ENCODE measurements around the gene POLRMT.
"Not testable (repeated sequence)": the region's sequence is repeated elsewhere in the genome, so short reads cannot be mapped to it uniquely, and the experiment has no call there.

Gene POLRMT

GRCh38 chr19:633068-633785, at the start of gene POLRMT:
Gene POLRMT, minus strand, starts transcription at chr19:633537. Its CDS starts 25 bp downstream, at chr19:633512.
- DNase-seq (ENCODE audit: low read depth): peak; percentile 86

GRCh38 chr19:682678-683320, 49.5 kb upstream of the POLRMT start:
- no peak for DNase-seq (ENCODE audit: low read depth)

GRCh38 chr19:681029-682019, 48.0 kb upstream of the POLRMT start:
- DNase-seq (ENCODE audit: low read depth): no peak

- DNase-seq (ENCODE audit: low read depth): peak; percentile 77
Observed at GRCh38 chr19:680287-681028, 47.1 kb upstream of the POLRMT start.

DNA sequence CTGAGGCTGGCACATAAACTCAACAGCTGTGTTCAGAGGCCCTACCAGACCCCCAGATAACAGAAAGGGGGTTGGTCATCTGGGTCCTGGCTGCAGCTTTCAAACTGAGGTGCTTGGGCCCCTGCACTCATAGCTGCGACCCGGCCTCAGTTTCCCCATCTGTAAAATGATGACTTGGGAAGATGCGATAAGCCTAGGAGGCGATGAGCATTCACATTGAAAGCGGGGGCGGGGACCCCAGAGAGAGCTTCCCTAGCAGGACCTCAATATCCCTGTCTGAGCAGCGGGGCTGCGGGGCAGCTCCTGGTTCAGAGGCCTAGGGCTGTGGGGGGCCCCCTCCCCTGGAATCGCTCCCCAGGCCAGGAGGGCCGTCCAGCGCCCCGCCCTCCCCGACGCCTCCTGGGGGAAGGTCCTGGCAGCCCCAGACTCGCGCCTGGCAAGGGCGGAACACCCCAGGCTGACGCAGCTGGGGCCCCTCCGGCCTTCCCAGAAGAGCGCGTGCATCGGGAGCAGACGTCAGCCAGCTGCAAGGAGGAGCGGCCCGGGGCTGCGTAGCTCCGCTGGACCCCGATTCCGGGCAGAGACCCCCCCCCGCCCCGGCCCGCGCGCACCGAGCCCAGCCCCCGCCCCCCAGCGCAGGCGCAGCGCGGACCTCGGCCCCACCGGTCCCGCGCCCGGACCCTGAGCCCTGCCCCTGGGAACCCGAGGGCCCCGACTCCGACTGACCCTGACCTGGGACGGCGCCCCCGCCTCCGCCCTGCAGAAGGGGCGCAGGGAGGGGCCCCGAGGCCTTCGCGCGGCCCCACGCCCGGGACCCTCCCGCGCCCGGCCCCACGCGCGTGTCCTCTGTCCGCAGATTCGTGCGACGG, 46.3 kb upstream of the POLRMT start:
- no peak for DNase-seq (ENCODE audit: low read depth)

DNA sequence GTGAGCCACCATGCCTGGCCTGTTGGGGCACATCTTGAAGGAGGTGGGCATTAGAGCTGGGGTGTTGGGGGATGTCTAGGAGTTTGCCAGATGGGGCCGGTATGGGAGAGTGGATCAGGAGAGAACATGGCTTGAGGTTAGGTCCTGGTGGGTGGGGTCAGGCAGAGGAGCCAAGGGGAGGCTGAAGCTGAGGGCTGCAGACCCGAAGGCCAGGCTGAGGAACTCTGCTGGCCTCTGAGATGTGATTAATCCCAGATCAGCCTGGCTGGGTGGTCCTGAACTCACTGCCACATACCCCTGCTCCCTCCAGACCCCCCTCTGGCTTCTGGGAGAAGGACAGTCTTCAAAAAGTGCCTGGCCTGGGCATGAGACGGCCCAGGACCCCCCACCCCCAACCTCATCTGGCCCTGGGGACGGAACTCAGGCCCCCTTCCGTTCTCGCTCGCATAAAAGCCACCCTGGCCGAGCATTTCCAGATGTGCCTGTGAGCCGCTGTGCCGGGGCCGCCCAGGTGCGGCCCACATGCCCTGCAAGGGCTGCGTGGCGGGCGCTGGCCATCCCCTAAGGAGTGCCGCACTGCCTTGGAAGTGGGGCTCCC, 45.6 kb upstream of the POLRMT start:
- DNase-seq (ENCODE audit: low read depth): no peak

GRCh38 chr19:677601-678436, 44.5 kb upstream of the POLRMT start:
- no peak for DNase-seq (ENCODE audit: low read depth)

- no peak for DNase-seq (ENCODE audit: low read depth)
Observed at GRCh38 chr19:677201-677600, 43.9 kb upstream of the POLRMT start.

- no peak for DNase-seq (ENCODE audit: low read depth)
Observed at GRCh38 chr19:676339-677105, 43.2 kb upstream of the POLRMT start, which contains the start of gene FSTL3. Gene FSTL3, plus strand, starts transcription at chr19:676392. Its CDS starts 32 bp downstream, at chr19:676424.

DNA sequence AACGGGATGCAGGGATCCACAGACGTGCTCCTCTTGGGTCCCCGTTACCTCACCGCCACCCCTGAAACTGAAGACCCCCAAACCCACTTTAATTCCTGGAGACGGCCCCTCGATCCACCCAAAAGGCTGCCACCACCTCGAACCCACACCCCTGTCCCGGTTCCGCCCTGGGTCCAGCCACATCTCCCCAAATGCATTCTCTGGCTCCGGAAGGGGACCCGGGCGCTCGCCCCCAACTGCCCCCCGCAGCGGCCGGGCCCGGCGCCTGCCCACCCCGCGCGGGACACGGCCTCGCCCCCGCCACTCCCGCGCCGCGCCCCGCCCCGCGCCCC, 42.6 kb upstream of the POLRMT start:
- DNase-seq (ENCODE audit: low read depth): no peak

DNA sequence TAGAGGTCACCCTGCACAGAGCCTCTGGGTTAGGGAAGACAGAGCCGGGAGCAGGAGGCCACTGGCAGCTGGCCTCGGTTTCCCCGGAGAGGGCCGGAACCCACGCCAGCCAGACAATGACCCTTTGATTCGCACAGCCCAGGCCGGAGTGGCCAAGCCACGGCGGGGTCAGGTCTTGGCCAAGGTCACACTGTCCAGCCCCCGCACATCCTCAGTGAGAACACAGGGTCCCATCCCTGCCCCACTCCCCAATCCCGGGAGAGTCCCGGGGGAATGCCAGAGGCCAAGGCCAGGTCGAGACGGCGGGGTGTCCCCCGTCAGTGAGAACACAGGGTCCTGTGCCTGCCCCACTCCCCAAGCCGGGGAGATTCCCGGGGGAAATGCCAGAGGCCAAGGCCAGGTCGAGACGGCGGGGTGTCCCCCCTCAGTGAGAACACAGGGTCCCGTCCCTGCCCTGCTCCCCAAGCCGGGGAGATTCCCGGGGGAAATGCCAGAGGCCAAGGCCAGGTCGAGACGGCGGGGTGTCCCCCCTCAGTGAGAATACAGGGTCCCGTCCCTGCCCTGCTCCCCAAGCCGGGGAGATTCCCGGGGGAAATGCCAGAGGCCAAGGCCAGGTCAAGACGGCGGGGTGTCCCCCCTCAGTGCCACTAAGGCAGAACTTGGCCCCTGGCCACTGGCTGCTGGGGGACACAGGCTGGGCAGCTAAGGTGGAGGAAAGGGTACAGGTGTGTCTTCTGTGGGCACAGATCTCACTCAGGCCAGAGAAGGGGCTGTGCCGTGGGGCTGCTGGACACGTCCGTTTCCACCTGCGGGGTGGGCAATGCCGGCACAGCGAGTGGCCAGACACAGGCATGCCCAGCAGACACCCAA, 41.2 kb upstream of the POLRMT start:
- no peak for DNase-seq (ENCODE audit: low read depth)

- no peak for DNase-seq (ENCODE audit: low read depth)
Observed at GRCh38 chr19:670609-671075, 37.3 kb upstream of the POLRMT start.

DNA sequence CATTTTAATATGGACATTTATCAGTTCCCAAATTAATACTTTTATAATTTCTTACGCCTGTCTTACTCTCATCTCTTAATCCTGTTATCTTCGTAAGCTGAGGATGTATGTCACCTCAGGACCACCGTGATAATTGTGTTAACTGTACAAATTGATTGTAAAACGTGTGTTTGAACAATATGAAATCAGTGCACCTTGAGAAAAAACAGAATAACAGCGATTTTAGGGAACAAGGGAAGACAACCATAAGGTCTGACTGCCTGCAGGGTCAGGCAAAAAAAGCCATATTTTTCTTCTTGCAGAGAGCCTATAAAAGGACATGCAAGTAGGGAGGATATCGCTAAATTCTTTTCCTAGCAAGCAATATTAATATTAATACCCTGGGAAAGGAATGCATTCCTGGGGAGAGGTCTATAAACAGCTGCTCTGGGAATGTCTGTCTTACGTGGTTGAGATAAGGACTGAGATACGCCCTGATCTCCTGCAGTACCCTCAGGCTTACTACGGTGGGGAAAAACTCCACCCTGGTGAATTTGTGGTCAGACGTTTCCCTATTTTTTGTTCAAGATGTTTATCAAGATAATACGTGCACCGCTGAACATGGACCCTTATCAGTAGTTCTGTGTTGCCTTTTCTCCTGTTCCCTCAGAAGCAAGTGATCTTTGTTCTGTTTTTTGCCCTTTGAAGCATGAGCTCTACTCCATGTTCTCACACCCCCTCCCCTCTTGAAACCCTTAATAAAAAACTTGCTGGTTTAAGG, 35.5 kb upstream of the POLRMT start:
- not testable (repeated sequence) for DNase-seq (ENCODE audit: low read depth)

GRCh38 chr19:666985-667573, 33.7 kb upstream of the POLRMT start:
- DNase-seq (ENCODE audit: low read depth): not testable (repeated sequence)

- DNase-seq (ENCODE audit: low read depth): no peak
Observed at GRCh38 chr19:664913-665443, 31.6 kb upstream of the POLRMT start.

GRCh38 chr19:663682-664117, 30.4 kb upstream of the POLRMT start:
- no peak for DNase-seq (ENCODE audit: low read depth)
